ENCODE measurements around the gene WDCP. TPM values are rescaled to one million over a fixed set of nuclear protein-coding genes. Genes with fewer than 3 reads are reported as not detected.
"Not testable (repeated sequence)": the region's sequence is repeated elsewhere in the genome, so short reads cannot be mapped to it uniquely, and the experiment has no call there.

The WDCP gene
- total RNA-seq, 6 donors from 2014 or later: 1.0 to 10.6 (median 4.6) TPM

GRCh38 chr2:24016376-24016761 is 30.8 kb downstream of the WDCP start:
- Histone ChIP-seq H3K27me3 (no peaks in the 10 kb centered on the region), H3K4me3 (no peak overlapping the region), H3K36me3 (no peaks in the 10 kb centered on the region), H3K27ac (no peak overlapping the region), H3K4me1 (no peaks in the 10 kb centered on the region), H3K9me3 (no peaks in the 10 kb centered on the region)
- DNase-seq (peak in 1 of 2 donors; percentile 71), ATAC-seq (ENCODE audit: low FRiP score in 2 of 2) (peak; percentile 16 to 25)
- 98% methylated on average over 9 of the region's 9 CpGs; no CpG with 5 or more reads in 1 of the 2 donors for WGBS, 2 donors
- no peak for TF ChIP-seq EP300 (IDR thresholded peaks at IDR 0.05)
- no peak for TF ChIP-seq CTCF (IDR thresholded peaks at IDR 0.05)
- TF ChIP-seq POLR2AphosphoS5 (IDR thresholded peaks at IDR 0.05): no peak
- TF ChIP-seq POLR2A (IDR thresholded peaks at IDR 0.05): no peak

- Histone ChIP-seq H3K4me1 (no peaks in the 10 kb centered on the region), H3K27me3 (peaks cover 0 to 5% (median 2%) of the 10 kb centered on the region in 4 donors), H3K4me3 (no peak overlapping the region), H3K9me3 (no peaks in the 10 kb centered on the region), H3K36me3 (no peaks in the 10 kb centered on the region), H3K27ac (no peak overlapping the region)
- WGBS, 2 donors: 80 to 83% methylated on average over 10 to 11 of the region's 11 CpGs
- no peak for ATAC-seq (ENCODE audit: low FRiP score in 2 of 2)
- DNase-seq: no peak
- TF ChIP-seq POLR2AphosphoS5 (IDR thresholded peaks at IDR 0.05) (no peak), EP300 (IDR thresholded peaks at IDR 0.05) (no peak), POLR2A (IDR thresholded peaks at IDR 0.05) (no peak), CTCF (IDR thresholded peaks at IDR 0.05) (no peak)
Measured at GRCh38 chr2:24015562-24016375, 31.4 kb downstream of the WDCP start.

GRCh38 chr2:24014902-24015301 is 32.3 kb downstream of the WDCP start:
- not testable (repeated sequence) for DNase-seq; H3K36me3 ChIP-seq; H3K4me1 ChIP-seq; H3K27ac ChIP-seq; H3K4me3 ChIP-seq; ATAC-seq (ENCODE audit: low FRiP score in 2 of 2); H3K9me3 ChIP-seq
- H3K27me3 ChIP-seq: peaks cover 0 to 14% (median 8%) of the 10 kb centered on the region in 4 donors
- 98 to 99% methylated on average over 6 of the region's 6 CpGs for WGBS, 2 donors

DNA sequence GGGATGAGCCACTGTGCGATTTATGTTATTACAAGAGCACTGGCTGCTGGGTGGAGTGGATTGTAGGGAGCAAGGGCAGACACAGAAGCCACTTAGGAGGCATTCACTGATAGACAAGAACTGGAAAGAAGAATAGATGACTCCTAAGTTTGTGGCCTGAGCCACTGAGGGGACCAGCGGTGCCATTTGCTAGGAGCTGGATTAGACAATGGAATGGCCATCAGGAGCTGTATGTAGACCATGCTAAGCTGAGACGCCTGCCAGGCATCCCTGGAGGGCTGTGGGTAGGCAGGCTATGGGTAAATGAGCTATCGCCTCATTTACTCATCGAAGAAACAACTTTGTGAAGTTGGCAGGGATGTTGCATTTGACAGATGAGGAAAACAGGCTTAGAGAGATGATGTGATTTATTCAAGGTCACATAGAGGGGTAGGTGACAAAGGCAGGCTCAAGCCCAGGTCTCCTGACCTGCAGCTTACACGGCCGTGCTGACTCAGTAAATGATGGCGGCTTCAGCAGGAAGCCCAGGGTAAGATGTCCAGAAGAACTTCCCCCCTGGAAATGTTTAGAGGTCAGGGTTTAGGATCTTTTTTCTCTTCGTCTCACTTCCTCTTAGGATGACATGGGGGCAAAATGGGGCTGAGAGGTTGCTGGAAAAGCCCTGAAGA is 34.5 kb downstream of the WDCP start:
- no peak overlapping the region for H3K4me3 ChIP-seq
- peaks cover 10 to 13% (median 12%) of the 10 kb centered on the region in 4 donors for H3K4me1 ChIP-seq
- no peak for DNase-seq
- ATAC-seq (ENCODE audit: low FRiP score in 2 of 2): no peak
- no peak for TF ChIP-seq EP300 (IDR thresholded peaks at IDR 0.05)
- no peak for TF ChIP-seq CTCF (IDR thresholded peaks at IDR 0.05)
- TF ChIP-seq POLR2AphosphoS5 (IDR thresholded peaks at IDR 0.05): no peak
- TF ChIP-seq POLR2A (IDR thresholded peaks at IDR 0.05): no peak
- H3K9me3 ChIP-seq: no peaks in the 10 kb centered on the region
- H3K36me3 ChIP-seq: no peaks in the 10 kb centered on the region
- peaks cover 0 to 23% (median 14%) of the 10 kb centered on the region in 4 donors for H3K27me3 ChIP-seq
- WGBS, 2 donors: 58 to 76% methylated on average over 9 of the region's 9 CpGs
- H3K27ac ChIP-seq: no peak overlapping the region

GRCh38 chr2:24011250-24012104 is 35.7 kb downstream of the WDCP start:
- no peak for DNase-seq
- no peaks in the 10 kb centered on the region for H3K36me3 ChIP-seq
- no peaks in the 10 kb centered on the region for H3K9me3 ChIP-seq
- 73 to 86% methylated on average over 7 of the region's 7 CpGs for WGBS, 2 donors
- no peak overlapping the region for H3K27ac ChIP-seq
- no peak overlapping the region for H3K4me3 ChIP-seq
- TF ChIP-seq POLR2A (IDR thresholded peaks at IDR 0.05) (no peak), POLR2AphosphoS5 (IDR thresholded peaks at IDR 0.05) (no peak), CTCF (IDR thresholded peaks at IDR 0.05) (no peak), EP300 (IDR thresholded peaks at IDR 0.05) (no peak)
- no peak for ATAC-seq (ENCODE audit: low FRiP score in 2 of 2)
- peaks cover 0 to 23% (median 14%) of the 10 kb centered on the region in 4 donors for H3K27me3 ChIP-seq
- H3K4me1 ChIP-seq: peaks cover 10 to 13% (median 12%) of the 10 kb centered on the region in 4 donors

All from upper lobe of left lung (tissue), 6 donors.